ENCODE data around the gene BMP6.
A peak's percentile ranks its signal among the peaks of the same experiment; 100 is the strongest.

BMP6 gene

DNA sequence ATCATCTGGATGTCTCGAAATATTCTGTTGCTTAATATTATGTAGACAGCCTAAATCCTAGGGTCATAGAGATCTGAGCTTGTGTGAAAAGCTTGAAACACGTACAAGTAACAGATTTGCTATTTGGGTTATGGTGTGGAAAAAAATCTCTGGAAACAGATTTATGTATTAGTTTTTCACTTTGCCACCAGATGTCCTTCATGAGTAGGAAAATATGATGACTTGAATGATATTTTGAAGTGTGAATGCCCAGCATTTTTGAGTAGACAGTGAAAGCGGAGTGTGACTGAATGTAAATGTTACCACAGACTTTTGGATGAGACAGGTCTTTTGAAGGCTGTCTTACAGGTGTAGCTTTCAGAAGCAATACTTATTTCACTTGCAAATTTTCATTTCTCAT lies 4.2 kb upstream of the BMP6 start:
- DNase-seq = no peak

GRCh38 chr6:7723041-7723447 lies 2.9 kb upstream of the BMP6 start:
- peak; percentile 15 for DNase-seq

GRCh38 chr6:7723554-7723953 lies 2.3 kb upstream of the BMP6 start:
- DNase-seq = no peak

GRCh38 chr6:7725412-7725811 lies 487 bp upstream of the BMP6 start:
- DNase-seq = no peak

DNA sequence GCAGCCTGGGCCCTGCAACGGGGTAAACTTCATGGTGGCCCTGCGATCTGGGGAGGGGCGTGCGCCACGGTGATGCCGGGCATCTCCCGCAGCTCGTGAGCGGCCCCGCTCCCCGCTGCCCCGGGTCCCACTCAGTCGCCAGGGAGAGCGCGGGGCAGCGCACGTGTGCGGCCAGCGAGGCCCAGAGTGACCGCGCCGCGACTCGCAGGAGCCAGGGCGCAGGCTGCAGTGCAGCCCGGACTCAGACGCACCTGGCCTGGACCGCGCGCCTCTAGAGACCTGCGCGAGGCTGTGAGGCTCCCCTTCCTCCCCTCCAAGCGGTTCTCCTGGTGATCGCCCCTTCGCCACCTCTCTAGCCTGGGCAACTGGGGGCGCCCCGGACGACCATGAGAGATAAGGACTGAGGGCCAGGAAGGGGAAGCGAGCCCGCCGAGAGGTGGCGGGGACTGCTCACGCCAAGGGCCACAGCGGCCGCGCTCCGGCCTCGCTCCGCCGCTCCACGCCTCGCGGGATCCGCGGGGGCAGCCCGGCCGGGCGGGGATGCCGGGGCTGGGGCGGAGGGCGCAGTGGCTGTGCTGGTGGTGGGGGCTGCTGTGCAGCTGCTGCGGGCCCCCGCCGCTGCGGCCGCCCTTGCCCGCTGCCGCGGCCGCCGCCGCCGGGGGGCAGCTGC lies 652 bp downstream of the BMP6 start:
- no peak for DNase-seq

DNA sequence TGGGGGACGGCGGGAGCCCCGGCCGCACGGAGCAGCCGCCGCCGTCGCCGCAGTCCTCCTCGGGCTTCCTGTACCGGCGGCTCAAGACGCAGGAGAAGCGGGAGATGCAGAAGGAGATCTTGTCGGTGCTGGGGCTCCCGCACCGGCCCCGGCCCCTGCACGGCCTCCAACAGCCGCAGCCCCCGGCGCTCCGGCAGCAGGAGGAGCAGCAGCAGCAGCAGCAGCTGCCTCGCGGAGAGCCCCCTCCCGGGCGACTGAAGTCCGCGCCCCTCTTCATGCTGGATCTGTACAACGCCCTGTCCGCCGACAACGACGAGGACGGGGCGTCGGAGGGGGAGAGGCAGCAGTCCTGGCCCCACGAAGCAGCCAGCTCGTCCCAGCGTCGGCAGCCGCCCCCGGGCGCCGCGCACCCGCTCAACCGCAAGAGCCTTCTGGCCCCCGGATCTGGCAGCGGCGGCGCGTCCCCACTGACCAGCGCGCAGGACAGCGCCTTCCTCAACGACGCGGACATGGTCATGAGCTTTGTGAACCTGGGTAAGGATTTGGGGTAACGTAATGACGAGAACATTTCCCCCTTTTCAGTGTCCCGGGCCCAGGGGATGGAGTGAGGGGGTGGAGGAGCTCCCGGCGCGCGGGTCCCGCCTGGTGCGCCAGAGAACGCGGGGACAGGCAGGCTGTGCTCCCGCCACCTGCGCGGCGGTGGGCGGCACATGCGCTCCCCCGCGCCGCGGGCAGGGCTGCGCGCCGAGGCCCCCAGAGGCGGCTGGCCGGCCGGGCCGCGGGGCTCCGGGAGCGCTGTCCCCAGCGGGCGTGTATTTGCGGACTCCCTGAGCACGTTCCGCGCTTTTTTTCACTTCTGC lies 1.4 kb downstream of the BMP6 start:
- DNase-seq = no peak

- no peak for DNase-seq
These were observed 2.3 kb downstream of the BMP6 start for GRCh38 chr6:7727946-7728854.

DNA sequence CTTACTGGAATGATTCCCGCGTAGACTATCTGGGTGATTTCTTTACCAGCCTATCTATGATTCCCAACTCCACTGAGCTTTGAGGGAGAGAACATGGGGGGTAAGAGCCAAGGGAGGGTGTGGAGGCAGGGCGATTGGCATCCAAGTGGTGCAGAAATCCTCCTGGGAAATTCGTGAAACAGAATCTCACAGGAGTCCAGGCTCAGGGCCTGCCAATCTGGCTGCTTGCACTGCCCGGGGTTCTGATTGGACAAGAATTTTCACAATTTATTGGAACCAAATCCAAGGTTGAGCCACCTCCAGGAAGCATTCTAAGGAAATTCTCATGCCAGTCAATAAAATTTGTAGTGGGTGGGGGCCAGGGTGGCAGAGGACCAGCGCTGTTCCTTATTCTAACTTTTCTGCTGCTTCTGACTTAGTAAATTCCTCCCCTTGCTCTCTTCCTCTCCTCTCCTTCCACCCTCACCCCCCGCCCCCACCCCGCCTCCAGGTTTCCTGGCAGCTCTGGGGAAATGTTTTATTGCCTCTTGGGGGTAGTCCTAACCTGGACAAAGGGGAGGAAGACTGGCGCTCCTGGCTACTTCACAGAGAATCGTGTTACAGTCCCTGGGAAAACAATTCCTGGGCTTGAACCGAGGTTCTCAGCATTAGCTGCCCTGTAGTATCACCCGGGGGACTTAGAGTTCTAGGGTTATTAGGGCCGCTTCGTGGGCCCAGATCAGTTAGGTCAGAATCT lies 3.1 kb downstream of the BMP6 start:
- no peak for DNase-seq

DNA sequence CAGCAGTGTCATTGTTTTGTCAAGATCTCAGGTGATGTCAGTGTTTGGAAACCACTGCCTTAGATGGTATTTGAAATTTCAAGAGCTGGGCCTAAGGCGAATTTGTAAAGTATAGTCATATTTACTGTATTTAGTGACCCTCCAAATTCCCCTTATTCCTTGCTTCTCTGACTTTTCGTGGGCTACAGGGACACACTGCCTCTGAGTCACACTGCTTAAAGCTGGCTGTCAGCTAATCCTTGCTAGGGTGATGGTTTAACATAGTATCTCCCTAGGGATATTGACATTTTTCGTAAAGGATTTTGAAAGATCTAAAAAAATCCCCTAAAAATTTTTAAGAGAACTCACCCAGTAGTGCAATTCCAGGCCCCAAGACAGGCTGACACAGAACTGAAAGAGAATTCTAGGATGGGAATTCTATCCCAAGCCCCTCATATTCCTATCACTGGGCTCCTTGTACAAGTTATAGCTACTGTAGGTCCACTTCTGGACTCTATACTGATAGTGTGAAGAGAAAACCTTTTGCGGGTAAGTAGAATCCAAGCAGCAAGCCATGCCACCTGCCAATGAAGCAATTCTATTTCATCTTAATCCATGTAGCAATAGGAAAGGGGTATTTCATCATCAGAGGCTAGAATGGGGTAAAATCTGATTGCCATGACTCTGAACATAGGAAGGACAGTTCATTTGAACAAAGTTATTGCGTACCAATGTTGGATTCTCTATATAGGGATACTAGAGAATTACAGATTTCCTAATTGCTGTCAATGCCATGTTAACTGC lies 4.3 kb downstream of the BMP6 start:
- no peak for DNase-seq

DNA sequence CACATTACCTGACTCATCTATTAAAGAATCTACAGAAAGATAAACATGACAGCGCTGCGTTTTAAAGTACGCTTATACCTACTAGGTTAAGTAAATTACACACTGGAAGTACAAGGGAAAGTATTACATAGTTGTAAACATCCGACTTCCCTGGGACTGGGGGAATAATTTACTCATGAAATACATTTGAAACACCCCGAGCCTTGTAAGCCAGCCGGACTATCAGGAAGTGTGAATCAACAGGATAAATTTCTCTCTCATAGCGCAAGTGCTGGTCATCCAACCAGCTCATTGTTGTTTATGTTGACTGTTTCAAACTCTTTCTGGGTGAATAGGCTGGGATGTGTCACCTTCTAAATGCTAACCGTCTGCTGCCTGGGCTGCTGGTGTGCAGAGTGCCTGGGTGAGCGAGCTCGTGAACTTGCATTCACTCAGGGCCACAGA lies 4.9 kb downstream of the BMP6 start:
- no peak for DNase-seq

GRCh38 chr6:7731294-7731693 lies 5.4 kb downstream of the BMP6 start:
- no peak for DNase-seq

GRCh38 chr6:7732228-7732627 lies 6.3 kb downstream of the BMP6 start:
- DNase-seq = no peak

DNA sequence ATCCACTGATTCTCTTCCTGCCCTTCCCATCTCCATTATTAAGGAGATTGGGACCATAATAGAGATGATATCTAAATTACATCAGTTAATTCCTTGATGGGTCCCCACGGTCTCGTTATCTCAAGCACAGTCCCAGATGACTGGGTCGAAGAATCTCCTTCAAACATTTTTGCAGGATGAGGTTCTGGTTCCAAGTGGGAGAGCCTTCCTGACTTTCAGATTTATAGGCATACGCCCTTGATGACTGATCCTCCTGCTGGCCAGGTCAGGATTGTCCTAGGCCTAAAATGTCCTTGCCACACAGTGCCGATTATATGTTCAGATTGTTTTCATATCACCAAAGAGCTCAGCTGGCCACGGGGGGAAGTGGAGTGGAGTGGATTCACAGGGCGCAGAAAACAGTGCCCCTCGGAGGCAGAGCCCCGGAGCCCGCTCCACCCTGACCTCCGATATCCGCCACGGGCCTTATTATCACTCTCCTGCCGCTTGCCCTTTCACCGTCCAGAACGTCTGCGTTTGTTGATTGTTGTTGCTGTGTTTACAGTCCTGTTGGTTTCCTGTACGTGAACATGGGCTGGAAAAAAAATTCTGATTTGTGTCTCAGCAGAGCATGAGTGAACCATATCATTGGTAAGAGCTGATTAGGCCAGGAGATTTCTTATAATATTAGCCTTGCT lies 8.9 kb downstream of the BMP6 start:
- DNase-seq = no peak

DNA sequence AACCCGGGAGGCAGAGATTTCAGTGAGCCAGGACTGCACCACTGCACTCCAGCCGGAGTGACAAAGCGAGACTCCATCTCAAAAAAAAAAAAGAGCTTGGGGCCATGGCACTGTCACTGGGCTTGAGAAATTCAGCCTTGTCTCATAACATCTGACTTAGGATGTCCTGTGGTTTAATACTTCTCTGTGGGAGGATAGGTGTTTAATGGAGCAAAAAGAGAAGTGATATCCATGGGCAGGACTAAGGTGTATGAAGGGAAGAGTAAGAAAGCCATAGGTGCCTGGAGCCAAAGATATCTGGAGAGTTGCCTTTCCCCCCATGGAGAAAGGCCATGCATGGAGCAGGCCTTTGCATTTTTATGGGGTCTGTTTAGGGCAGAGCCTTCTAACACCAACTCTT lies 11.2 kb downstream of the BMP6 start:
- no peak for DNase-seq

DNA sequence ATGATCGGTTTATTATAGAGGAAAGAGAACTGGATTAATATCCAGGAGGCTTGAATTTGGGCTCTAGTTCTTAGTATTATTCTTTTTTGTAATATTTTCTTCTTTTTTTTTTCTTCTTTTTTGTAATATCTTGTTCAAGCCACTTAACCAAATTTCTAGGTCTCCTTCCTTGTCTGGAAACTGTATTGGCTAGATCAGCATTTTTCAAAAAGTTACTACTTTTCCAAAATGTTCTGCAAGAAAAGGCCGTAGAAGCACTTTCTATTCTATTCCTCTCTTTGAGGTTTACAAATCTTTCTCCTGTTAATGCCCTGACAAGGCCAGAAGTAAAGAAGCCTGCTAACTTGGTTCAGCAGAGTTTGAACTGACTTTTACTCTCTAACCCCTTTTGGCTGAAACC lies 12.0 kb downstream of the BMP6 start:
- no peak for DNase-seq

DNA sequence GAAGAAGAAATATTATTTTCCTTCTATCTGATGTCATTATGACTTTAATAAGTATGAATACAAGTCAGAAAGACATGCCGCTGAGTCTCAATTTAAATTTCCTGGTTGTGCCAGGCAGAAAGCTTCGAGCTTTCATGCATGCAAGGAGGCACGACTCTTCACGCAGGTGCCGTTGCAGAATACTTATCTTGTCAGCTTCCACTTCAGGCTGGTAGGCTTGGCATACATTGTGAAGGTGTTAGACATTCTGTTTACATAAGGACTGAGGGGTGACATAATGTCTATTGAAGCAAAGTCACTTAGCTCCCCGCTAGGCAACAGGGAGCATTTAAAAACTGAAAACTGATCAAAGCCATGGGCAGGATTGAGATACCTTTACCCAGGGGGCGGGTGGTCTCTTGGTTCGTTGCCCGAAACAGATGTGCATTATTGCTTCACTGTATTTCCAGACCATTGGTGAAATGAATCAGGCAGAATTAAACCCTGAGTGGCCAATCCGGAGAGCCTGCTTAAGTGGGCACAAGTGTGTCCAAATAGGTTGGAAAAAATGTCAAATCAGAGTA lies 16.4 kb downstream of the BMP6 start:
- no peak for DNase-seq

DNA sequence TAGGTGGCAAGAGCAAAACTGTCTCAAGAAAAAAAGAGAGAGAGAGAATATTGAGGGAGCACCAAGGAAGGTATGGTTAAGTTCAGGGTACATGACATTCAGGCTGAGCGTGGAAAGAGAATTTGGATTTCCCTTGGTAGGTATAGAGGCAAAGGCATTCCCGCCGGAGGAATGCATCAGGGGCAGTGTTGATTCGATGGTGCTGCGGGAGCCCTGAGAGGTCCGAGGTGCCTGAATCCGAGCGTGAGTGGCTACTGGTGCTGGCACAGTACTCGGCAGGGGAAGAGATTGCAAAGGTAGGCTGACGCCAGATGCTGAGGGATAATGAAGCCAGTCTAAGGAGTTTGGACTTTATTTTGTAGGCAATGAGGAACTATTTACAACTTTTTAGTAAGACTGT lies 20.0 kb downstream of the BMP6 start:
- DNase-seq = no peak

- no peak for DNase-seq
These were observed 21.1 kb downstream of the BMP6 start for GRCh38 chr6:7747016-7747415.

DNA sequence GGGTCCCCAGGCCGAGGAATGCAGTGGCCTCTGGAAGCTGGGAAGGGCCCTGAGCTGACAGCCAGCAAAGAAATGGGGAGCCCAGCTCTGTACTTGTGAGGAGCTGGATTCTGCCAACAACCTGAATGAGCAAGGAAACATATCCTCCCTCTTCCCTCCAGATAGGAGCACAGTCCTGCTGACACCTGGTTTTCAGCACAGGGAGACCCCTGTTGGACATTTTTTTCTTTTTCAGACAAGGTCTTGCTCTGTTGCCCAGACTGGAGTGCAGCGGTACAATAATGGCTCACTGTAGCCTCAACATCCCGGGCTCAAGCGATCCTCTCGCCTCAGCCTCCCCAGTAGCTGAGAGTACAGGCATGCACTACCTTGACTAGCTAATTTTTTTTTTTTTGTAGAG lies 21.5 kb downstream of the BMP6 start:
- DNase-seq = no peak

- no peak for DNase-seq
These were observed 22.1 kb downstream of the BMP6 start for GRCh38 chr6:7747901-7748504.

DNA sequence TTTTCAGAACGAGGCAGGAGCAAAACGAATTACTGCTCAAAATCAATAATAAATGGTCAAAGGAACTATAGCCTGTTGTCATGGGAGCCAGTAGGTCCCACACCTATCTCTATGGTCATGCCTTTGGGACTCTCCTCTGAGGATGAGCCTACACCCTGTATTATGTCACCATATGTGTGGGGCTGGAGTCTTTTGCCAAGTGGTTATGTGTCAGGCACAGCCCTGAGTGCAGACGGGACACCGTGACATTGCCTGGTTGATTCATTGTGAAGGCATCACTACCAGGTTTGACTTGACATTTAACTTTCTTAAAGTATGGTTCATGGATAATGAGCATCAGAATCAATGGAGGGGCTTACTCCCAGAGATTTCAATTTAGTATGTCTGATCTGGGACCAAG lies 23.6 kb downstream of the BMP6 start:
- no peak for DNase-seq

All from GF-D8 (cell line).